GM19025 (cell line): Measurements from ENCODE around the gene ABCB6.
"Not testable (repeated sequence)": the region's sequence is repeated elsewhere in the genome, so short reads cannot be mapped to it uniquely, and the experiment has no call there.

Source experiments
- ATAC-seq: cut with Tn5 transposase; IDR thresholded peaks from one replicate; pipeline ENCODE4 v1.9.1; 2021; ENCODE audit warnings: mild to moderate bottlenecking, low read depth, moderate library complexity; ENCODE audit not compliant: unreplicated experiment

Gene ABCB6

DNA sequence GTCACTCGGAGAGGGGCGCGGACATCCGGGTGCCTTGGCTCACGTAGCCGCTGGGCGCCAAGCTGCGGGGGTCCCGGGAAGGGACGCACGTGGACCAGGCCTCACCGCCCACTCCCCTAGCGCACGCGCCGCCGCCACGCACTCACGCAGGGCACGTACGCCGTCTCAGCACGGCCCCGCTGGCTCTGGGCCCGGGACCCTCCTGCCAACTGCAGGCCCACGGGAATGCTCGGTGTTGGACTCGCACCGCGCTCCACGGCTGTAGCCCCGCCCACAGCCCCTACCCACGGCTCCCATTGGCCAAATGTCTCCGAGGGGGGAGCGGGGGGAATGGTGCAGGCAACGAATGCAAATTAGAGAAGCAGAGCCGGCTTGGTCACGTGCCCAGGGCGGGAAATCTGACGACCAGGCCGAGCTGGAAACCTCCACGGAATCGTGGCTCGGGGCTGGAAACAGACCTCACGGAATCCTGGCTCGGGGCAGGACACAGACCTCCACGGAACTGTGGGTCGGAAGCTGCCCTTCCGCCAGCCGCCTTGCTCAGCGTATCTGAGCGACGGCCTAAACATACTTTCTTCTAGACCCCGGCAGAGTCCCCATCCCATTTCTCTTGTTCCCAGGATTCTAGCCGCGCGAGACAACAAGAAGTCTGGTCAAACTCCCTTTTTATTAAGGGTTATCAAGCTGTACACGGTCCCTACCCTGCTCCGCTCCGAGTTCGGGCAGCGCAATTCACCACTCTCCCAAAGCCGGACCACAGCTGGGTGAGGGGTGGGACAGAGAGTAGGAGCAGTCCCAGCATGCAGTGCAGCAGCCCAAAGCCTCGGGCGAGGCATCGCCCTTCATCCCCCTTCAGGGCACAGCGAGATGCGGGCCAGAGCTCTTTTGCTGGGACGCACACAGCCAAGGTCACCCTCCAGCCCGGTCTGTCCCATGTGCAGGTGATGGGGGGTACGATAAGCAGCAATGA lies at the start of gene ABCB6:
Gene ABCB6 (minus strand): TSS at position 227 of the 970 bp plus-strand sequence. CDS start 285 bp downstream, outside the sequence.
- ATAC-seq: peak; percentile 74

DNA sequence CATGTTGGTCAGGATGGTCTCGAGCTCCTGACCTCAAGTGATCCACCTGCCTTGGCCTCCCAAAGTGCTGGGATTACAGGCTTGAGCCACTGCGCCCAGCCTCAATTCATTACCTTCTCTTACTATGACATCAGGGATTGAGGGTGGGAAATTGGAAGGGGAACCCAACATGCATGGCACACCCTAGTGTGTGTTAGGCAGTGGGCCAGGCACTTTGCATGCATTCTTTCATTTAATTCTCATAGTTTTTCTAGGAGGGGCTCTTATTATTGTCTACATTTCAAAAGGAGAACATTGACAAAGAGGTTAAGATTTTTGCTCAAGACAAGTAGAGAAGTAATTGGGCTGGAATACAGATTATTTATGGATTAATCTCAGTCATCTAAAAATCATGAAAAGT lies 49.5 kb upstream of the ABCB6 start:
- no peak for ATAC-seq

DNA sequence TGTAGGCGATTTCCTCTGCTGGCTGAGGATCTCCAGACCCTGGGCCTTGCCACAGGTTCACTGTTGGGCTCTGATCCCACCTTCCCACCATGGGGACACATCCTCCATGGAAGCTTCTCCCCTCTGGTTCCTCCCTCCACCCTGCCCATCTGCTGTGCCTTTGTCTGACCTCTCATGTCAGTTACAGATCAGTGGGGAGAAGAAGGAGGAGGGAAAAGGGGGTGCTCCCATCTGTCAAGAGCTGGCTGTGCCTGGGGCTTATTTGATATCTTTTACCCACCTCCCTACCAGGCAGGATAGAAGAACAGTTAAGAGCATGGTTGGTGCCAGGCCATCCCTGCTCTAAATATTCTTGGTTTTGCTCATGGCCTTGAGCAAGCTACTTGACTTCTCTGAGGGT lies 48.1 kb upstream of the ABCB6 start:
- ATAC-seq: no peak

DNA sequence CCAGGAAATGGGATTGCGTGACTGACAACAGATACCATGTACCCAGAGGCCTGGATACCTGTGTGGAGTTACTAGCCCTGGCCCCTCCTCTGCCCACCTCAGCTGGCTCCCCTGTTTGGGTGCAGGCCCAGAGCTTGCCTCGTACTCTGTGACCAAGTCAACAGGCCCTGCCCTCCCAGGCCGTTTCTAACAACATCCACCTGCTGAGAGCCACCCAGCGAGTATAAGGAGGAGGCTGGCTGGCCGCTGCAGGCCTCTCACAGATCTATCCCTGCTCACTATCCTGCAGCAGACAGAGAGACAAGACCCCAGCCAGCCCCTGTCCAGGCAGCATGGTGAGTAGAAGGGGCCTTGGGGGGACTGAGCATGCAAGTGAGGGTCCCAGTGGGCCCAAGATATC lies 47.5 kb upstream of the ABCB6 start:
- no peak for ATAC-seq

DNA sequence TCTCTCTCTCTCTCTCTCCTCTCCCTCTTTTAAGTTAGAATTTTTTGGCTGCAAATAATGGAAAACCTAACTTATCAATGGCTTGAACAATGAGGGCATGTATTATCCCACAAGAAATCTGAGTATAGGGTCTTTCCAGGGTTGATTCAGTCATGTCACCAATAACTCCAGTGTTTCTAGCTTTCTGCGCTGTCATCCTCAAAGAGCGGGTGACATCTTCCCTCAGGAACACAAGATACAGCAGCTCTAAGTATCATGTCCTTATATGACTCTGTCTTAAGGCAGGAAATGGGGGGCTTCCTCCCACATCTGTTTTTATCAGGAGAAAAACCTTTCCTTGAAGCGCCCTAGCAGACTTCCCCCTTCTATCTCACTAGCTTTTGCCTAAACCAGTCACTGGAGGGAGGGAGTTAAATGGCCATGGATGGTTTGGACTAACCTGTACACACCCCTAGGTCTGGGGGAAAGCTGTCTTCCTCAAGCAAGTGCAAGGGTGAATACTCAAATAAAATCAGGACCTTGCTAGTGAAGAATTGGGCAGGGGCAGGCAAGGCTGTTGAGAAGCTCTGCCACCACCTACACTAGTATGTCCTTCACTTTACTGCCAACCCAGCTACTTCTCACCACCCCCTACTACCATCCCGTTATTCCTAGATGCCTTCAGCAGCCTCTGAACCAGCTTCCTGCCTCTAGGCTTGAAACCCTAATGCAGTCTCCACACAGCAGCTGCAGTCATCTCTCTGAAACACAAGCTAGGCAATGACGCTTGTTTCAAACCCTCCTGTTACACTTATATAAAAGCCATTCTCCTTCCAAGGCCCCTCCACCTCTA lies 42.5 kb upstream of the ABCB6 start:
- no peak for ATAC-seq

DNA sequence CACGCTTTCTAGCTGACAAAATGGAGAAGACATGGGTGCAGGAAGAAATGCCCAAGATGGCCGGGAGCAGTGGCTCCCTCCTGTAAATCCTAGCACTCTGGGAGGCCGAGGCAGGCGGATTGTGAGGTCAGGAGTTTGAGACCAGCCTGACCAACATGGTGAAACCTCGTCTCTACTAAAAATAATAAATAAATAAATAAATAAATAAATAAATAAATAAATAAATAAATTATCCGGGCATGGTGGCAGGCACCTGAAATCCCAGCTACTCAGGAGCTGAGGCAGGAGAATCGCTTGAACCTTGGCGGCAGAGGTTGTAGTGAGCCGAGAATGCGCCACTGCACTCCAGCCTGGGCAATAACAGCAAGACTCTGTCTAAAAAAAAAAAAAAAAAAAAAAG lies 40.2 kb upstream of the ABCB6 start:
- not testable (repeated sequence) for ATAC-seq

DNA sequence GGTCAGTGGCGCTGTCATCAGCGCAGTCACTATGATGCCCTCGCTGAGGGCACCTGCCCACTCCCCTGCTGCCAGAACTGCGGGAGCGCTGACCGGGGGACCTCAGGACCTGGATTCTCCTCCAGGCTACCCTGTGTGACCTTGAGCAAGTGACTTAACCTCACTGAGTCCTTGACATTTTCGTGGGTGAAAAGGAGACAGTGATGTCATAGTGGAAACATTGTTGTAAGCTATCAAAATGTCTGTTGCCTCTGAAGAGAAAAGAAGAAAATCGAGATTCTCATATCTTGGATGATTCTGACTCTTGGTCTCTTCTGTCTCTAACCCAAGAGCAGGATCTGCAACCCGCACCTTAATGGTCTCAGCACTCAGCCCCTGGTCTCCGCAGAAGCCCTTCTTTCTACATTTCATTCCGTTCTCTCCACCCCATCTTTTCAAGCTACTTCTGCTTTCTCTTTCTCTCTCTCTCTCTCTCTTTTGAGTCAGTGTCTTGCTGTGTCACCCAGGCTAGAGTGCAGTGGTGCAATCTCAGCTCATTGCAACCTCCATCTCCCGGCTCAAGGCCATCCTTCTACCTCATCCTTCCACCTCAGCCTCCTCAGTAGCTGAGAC lies 35.9 kb upstream of the ABCB6 start:
- peak; percentile 9 for ATAC-seq

DNA sequence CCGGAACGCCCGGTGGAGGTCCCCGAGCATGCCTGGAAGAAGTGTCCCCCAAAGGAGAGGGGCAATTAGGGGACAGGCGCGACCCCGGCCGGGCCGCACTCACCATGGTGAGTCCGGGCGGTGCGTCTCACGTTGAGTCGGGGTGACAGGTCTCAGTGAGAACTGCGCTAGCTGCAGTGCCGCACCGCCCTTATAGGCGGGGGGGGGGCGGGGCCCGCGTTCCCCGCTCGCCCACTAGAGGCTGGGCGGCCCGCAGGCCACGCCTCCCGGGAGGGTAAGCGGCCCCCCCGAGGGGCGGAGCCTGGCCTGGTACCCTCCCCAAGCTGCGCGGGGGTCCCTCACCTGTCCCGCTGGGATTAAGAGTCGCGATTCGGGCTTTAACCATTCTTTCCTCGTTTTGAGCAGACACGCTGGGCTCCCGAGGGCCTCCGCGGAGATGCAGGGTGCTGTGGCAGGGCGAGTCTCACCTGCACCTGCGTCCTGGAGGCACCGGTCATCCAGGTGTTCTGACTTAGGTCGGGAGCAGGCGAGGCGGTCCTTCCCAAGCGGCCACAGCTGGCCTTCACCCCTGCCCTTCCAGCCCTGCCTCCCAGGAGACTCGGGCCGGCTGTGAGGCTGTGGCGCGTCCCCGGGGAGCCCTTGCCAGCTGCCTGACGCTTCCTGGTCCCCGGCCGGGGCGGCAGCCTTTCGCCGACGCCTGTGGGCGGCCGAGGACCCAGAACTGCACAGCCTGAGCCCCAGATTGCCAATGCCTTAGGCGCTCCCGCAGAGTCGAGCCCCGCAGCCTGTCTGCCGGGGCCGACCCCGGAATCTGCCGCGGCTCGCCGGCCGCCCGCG lies 35.2 kb upstream of the ABCB6 start, which contains the start of gene TUBA4A:
Gene TUBA4A (minus strand): TSS at position 166 of the 837 bp plus-strand sequence. CDS start 60 bp downstream, at position 106.
- ATAC-seq: peak; percentile 46

DNA sequence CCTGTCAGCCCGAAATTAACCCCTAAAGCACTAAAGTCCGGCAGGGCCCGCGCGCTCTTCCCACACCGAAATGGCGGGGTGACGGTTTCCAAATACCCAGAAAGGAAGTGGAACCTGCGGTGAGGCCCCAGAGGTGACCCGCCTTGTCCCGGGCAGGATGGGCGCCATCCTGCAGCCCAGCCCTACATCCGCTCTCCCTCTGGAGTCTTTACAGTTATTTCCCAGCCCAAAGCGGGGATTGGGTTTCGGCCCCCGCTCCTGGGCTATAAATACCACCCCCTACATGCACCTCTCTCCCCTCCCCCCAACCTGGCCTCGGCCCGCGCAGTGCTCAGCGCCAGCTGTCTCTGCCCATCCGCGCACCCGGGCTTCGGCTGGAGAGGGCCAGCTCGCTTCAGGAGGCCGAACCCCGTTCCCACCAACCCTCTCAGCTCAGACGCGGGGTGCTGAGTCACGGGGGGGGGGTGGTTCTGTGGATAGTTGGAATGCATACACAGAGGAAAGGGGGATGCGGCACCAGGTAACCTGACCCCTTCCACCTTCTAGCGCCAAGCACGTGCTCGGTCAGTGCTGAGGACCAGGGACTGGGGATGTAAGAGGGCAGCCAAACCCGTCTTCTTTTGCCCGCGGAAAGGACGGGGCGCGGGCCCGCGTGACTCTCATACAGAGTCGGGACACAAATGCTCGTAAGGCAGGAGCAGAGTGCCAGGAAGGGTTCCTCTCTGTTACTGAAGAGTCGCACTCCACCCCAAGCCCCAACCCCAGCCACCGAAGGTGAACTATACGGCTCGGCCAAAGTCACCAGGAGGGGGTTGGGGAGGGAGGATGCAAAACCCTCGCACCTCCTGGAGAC lies 34.4 kb upstream of the ABCB6 start, which contains the start of gene TUBA4B:
Gene TUBA4B (plus strand): TSS at position 344 of the 853 bp plus-strand sequence. CDS start 165 bp downstream, at position 509.
- ATAC-seq: no peak

DNA sequence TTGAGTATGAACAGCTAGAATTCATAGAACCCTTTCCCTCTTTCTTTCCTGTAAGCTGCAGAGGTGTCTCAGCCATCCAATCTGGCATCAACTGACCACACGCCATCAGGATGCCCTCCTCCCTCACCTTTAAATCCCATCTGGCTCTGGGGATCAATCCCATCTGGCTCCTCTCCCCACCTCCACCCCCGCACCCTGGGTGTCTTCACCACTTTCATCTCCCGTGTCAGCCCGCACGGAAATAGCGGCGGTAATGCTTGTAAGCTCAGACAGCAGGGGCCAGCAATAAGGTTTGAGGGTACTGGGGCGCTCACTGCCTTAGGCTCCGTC lies 33.8 kb upstream of the ABCB6 start:
- ATAC-seq: no peak

DNA sequence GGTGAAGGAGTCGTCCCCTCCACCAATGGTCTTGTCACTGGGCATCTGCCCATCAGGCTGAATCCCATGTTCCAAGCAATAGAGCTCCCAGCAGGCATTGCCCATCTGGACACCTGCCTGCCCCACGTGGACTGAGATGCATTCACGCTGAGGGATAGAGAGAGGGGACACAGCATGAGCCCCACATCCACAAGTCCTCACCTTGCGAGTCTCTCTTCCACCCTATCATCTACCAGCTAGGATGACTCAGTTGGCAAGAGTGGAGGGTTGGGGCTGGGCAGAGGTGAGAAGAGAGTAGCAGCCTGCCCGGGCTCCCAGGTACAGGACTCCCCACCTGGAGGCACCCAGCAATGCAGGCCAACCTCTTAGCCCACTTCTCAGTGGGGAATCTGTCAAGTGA lies 33.3 kb upstream of the ABCB6 start:
- no peak for ATAC-seq

DNA sequence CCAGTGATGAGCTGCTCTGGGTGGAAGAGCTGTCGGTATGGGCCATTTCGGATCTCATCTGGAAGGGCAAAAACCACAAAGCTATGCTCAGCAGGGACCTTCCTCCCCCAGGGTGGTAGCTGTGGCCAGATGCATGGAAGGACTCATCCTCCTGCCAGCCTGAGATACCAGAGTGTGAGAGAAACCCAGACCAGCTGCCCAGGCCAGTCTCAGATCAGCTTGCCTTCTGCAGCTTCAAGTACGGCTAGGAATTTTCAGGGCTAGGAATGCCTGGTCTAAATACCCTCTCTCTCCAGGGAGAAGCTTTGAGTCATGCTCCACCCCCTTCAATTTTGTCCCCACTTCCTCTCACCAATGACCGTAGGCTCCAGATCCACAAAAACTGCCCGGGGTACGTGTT lies 32.9 kb upstream of the ABCB6 start:
- ATAC-seq: no peak

DNA sequence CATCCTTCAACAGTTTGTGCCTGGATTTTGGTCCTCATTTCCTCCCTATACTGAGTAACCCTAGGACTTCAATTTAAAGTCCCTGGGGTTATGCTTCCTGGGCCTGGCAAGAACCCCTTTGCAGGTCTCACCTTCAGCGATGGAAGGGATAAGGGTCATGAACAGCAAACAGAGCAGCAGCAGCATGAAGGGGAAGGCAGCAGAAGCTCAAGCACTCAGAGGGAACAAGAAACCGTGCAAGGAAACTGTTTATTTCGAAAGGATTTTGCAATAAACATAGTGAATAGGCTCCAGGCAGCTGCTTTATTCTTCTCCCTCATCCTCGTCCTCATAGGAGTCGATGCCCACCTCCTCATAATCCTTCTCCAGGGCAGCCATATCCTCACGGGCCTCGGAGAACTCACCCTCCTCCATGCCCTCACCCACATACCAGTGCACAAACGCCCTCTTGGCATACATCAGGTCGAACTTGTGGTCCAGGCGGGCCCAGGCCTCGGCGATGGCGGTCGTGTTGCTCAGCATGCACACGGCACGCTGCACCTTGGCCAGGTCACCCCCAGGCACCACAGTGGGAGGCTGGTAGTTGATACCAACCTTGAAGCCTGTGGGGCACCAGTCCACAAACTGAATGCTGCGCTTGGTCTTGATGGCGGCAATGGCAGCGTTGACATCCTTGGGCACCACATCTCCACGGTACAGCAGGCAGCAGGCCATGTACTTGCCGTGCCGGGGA lies 31.5 kb upstream of the ABCB6 start:
- ATAC-seq: no peak

DNA sequence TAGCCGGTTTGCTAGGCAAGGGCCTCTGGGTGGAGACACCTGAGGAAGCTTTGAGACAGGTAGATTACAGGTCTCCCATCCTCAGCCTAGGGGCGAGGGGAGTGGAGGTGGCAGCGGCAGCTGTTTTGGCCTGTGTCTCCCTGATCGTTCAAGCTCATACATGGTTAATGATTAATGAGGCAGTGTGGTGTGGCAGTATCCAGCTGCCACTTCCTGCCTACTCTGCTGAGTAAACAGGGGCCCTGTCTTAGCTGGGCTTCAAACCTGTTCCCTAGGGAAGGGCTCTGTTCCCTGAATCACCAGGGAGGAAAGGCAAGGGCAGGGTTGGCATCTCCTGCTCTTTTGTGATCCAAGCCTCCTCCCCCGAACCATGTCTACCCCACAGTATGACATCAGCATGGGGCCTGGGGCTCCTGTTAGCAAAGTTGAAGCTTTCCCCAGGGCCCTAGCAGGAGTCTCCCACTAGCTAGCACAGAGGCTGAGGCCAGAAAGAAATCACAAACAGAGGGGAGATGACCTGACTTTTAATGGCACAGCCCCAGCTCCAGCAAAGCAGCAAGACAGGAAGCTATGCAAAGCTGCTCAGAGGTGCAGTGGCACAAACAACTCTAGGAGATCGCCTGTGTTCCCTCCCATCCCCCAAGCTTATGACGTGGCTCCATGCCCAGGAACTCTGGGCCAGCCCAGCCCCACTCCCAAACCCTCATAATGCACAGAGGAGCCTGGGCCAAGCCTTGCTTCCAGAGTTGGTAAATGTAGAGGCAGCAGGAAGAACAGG lies 30.6 kb upstream of the ABCB6 start:
- peak; percentile 35 for ATAC-seq

DNA sequence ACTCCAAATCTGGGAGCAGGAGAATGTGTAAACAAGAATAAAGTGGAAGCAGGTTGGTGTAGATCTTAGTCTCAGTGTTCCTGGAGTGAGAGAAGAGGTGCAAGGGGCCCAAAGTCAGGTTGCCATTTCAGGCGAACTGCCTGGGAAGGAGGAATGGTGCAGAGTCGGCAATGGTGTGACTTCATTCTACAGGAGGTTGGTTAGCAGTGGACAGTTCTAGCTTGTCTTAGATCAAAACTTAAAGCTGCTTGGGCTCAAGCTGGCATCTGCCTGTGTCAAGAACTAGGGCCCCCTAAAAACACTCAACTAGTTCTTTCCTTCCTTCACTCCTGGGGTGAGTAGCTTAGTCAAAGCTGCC lies 30.1 kb upstream of the ABCB6 start:
- ATAC-seq: no peak

DNA sequence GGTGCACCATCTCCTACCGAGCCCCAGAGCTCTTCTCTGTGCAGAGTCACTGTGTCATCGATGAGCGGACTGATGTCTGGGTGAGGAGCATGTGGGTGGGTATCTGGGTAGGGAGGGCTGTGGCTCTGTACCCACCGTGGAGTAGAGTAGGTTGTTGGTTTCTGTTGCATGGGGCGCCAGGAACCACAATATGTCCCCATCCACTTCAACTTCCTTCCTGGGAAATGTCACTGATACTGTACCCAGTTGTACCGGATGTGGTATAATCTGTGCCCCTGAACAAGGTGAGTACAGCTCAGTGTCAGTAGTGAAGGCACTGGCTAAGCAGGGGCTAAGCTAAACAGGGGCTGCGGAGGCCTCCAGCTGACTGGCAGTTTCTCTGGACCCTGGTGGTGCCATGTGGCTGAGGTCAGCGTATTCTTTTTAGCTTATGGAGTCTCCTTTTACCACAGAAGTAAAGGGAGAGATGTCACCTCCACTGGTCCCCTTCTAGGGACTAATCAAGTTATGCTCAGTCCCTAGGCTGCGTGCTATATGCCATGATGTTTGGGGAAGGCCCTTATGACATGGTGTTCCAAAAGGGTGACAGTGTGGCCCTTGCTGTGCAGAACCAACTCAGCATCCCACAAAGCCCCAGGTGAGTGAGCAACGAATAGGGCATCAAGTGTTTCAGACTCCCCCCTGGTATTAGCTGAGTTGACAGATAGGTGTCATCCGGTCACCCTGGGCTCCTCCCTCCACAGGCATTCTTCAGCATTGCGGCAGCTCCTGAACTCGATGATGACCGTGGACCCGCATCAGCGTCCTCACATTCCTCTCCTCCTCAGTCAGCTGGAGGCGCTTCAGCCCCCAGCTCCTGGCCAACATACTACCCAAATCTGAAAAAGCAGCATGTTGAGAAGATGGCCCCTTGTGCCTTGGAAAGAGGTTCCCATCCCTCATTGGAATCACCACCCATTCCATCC lies 29.2 kb upstream of the ABCB6 start:
- no peak for ATAC-seq

DNA sequence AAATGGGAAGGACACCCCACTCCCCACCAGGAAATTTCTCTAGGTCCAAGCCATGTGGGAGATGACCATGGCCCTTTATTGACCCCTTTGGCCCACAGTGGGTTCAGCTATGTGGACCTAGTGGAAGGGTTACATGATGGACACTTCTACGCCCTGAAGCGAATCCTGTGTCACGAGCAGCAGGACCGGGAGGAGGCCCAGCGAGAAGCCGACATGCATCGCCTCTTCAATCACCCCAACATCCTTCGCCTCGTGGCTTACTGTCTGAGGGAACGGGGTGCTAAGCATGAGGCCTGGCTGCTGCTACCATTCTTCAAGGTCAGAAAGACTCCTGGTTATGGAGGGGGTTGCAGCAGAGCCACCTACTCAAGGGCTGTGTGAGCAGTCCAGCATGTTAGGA lies 27.8 kb upstream of the ABCB6 start:
- no peak for ATAC-seq
